GM12873 (cell line): Measurements from ENCODE around the gene RYR2.
A peak's percentile ranks its signal among the peaks of the same experiment; 100 is the strongest.

Experiments used
- CTCF ChIP-seq: IDR thresholded peaks from 2 replicates; pipeline ENCODE4 v1.5.1; 2012; ENCODE audit warnings: low read depth, mild to moderate bottlenecking, moderate library complexity, low read length, control low read depth; ENCODE audit not compliant: insufficient read depth; ENCODE audit errors: missing control alignments

Gene RYR2

DNA sequence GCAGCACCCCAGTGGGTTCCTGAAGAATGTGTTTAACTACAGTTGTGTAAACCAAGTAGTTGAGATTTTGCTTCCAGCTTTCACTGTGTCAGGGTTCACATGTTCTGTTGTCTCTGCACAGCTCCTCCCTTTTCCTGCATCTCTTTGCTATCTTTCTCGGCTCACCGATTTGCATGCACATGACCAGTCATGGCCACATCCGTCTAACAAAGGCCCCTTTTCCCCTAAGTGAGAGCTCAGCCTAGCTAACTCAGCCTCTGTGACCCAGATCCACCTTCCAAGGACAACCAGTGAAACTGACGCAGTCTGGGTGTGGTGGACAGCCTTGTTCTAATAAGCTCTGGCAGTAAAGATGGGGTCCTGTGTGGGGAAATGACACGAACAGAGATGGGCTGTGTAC, 747.6 kb downstream of the RYR2 start:
- no peak for TF ChIP-seq CTCF

GRCh38 chr1:237791592-237791991, 749.6 kb downstream of the RYR2 start:
- no peak for TF ChIP-seq CTCF

- no peak for TF ChIP-seq CTCF
These were observed 750.2 kb downstream of the RYR2 start for GRCh38 chr1:237792149-237792548.

DNA sequence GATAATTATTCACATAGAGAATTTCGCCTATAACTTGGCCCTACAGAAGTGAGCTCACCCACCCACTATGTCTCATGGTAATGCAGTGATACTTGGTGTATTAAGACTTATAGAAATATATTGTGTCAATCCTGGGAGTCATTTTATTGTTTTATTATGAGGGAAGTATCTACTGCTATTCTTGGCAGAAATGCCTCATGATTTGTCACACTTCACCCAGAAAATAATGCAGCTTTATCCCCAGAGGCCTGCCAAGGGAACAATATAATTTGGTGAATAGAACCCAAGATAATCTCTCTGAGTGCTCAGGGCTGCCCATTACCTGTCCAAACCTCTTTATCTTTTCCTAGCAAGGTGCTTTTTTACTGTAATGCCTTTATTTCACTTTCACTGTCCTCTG, 750.7 kb downstream of the RYR2 start:
- TF ChIP-seq CTCF: no peak

DNA sequence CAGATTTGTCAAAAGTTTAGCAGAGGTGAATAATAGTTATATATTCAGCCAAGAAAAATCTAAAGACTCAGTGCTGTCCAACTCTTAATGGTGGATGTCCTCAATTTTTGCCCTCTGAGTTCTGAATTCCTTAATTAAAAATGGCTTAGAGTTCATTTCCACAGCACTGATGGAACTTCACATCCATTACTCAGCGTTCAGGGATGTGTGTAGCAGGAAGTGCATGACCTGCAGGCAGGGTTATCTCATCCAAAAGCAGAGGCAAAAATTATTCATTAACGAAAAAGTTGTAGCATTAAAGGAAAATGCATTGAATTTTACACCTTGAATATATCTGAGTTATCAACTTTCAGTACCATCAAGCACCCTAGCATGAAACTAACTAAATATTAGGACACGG, 752.1 kb downstream of the RYR2 start:
- TF ChIP-seq CTCF: no peak

DNA sequence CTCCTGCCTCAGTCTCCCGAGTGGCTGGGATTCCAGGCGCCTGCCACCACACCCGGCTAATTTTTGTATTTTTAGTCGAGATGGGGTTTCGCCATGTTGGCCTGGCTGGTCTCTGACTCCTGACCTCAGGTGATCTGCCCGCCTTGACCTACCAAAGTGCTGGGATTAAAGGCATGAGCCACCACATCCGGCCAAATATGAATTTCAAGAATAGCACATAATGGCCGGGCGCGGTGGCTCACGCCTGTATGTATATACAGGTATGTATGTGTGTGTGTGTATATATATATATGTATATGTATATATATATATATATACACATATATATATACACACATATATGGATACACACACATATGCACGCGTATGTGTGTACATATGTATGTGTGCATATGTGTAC, 753.6 kb downstream of the RYR2 start:
- no peak for TF ChIP-seq CTCF

GRCh38 chr1:237799762-237800474, 757.9 kb downstream of the RYR2 start:
- TF ChIP-seq CTCF: peak; percentile 32
